Measurements from ENCODE around the gene AQP1.

AQP1 gene

GRCh38 chr7:30867483-30867882 lies 44.2 kb upstream of the AQP1 start:
- no peak for TF ChIP-seq CTCF (IDR thresholded peaks at IDR 0.05; ENCODE audit: borderline replicate concordance, insufficient read depth, low read depth, low read length)
- no peak overlapping the region for H3K4me3 ChIP-seq (ENCODE audit: low read depth, low read length)

GRCh38 chr7:30869794-30870611 lies 41.6 kb upstream of the AQP1 start:
- no peak overlapping the region for H3K4me3 ChIP-seq (ENCODE audit: low read depth, low read length)
- no peak for TF ChIP-seq CTCF (IDR thresholded peaks at IDR 0.05; ENCODE audit: borderline replicate concordance, insufficient read depth, low read depth, low read length)

- H3K4me3 ChIP-seq (ENCODE audit: low read depth, low read length), result no peak overlapping the region
- TF ChIP-seq CTCF (IDR thresholded peaks at IDR 0.05; ENCODE audit: borderline replicate concordance, insufficient read depth, low read depth, low read length), result no peak
These were observed 40.7 kb upstream of the AQP1 start for GRCh38 chr7:30870821-30871518.

- TF ChIP-seq CTCF (IDR thresholded peaks at IDR 0.05; ENCODE audit: borderline replicate concordance, insufficient read depth, low read depth, low read length), result no peak
- H3K4me3 ChIP-seq (ENCODE audit: low read depth, low read length), result no peak overlapping the region
These were observed 40.0 kb upstream of the AQP1 start for GRCh38 chr7:30871655-30872054.

GRCh38 chr7:30873207-30873606 lies 38.4 kb upstream of the AQP1 start:
- no peak overlapping the region for H3K4me3 ChIP-seq (ENCODE audit: low read depth, low read length)
- TF ChIP-seq CTCF (IDR thresholded peaks at IDR 0.05; ENCODE audit: borderline replicate concordance, insufficient read depth, low read depth, low read length), result no peak

- H3K4me3 ChIP-seq (ENCODE audit: low read depth, low read length), result no peak overlapping the region
- no peak for TF ChIP-seq CTCF (IDR thresholded peaks at IDR 0.05; ENCODE audit: borderline replicate concordance, insufficient read depth, low read depth, low read length)
These were observed 38.0 kb upstream of the AQP1 start for GRCh38 chr7:30873656-30874055.

All from GM12875 (cell line).